Measurements from ENCODE around the gene PRR36. TPM values are rescaled to one million over a fixed set of nuclear protein-coding genes. Genes with fewer than 3 reads are reported as not detected.

PRR36 gene
- total and polyA plus RNA-seq, 2 donors (not counting 1 experiment from before 2014, with no cell fraction given): 0.01 TPM; not detected in 1

DNA sequence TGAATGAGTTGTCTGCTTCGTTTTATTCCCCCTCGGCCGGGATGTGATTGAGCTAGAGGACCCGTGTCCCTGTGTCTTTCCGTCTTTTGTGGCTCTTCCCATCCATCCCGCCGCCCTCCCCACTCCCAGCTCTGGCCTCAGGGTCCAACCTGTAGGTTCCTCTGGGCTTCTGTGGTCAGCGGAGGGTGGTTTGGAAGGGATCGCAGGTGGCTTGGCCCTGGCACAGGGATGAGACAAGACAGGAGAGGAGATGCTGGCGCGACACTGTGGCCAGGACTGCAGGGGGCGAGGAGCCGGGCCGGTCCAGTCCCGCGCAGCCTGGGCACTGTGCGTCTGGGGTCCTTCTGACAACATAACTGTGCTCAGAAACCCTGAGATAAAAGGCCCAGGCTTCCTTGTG is 42.2 kb downstream of the PRR36 start:
- ATAC-seq (ENCODE audit: low read depth) (no peak), DNase-seq (no peak)
- ChIA-PET CTCF (interaction anchor here (1.1 to 1.6 kb wide), 3 partner anchors 33 to 151 kb away, joined by 4 to 5 read pairs (median 4); partner anchors contain the start of gene TRAPPC5), POLR2A (no interaction called here)
- H3K9me3 Mint-ChIP-seq (ENCODE audit: insufficient read depth): no peaks in the 10 kb centered on the region
- Histone ChIP-seq H4K20me1 (ENCODE audit: control insufficient read depth, insufficient read depth, low read length, poor library complexity, severe bottlenecking) (no peaks in the 10 kb centered on the region), H3K4me1 (ENCODE audit: control insufficient read depth in 2 of 2, insufficient read depth in 2 of 2, low read length in 2 of 2) (peaks cover 8 to 15% of the 10 kb centered on the region in 2 donors), H3K4me3 (ENCODE audit: control extremely low read depth in 1 of 5, extremely low read depth in 1 of 5, insufficient read depth in 1 of 5, low read depth in 2 of 5, low read length in 4 of 5) (no peak overlapping the region), H3K9ac (ENCODE audit: low read length) (no peak overlapping the region), H3K9me3 (ENCODE audit: control extremely low read depth in 1 of 3, control insufficient read depth in 2 of 3, insufficient read depth in 1 of 3, low read length in 2 of 3) (peaks cover 0 to 3% (median 0%) of the 10 kb centered on the region in 3 donors), H3K36me3 (replicated peaks in 1 of 2; ENCODE audit: control extremely low read depth in 1 of 2, control insufficient read depth in 1 of 2, extremely low read depth in 1 of 2, insufficient read depth in 2 of 2, low read length in 1 of 2) (no peaks in the 10 kb centered on the region), H3K27ac (ENCODE audit: low read length in 2 of 2) (no peak overlapping the region), H3K79me2 (ENCODE audit: control insufficient read depth, insufficient read depth, low read length) (peaks cover 28% of the 10 kb centered on the region), H2AFZ (ENCODE audit: insufficient read depth, low read depth, low read length, poor library complexity, severe bottlenecking) (no peak overlapping the region), H3K4me2 (replicated peaks; ENCODE audit: low read depth, low read length, poor library complexity, severe bottlenecking) (no peak overlapping the region), H3K27me3 (replicated peaks in 1 of 4; ENCODE audit: control extremely low read depth in 1 of 4, control insufficient read depth in 3 of 4, insufficient read depth in 4 of 4, low read length in 3 of 4) (no peaks in the 10 kb centered on the region)
- WGBS (ENCODE audit: insufficient coverage): 93% methylated on average over 15 of the region's 17 CpGs
- H3K4me1 Mint-ChIP-seq: peaks cover 24% of the 10 kb centered on the region
- H3K27me3 Mint-ChIP-seq: no peaks in the 10 kb centered on the region
- TF ChIP-seq CTCF (IDR thresholded peaks at IDR 0.05): no peak
- TF ChIP-seq EZH2 (IDR thresholded peaks at IDR 0.05; ENCODE audit: borderline replicate concordance, insufficient read depth, low read depth, low read length, poor library complexity, severe bottlenecking): no peak
- no peak overlapping the region for H3K27ac Mint-ChIP-seq
- H3K4me3 Mint-ChIP-seq: peak overlapping the region; percentile 80
- intact Hi-C loops (cut with micrococcal nuclease): no loop called here

GRCh38 chr19:7831452-7831851 is 42.7 kb downstream of the PRR36 start:
- Histone ChIP-seq H3K4me3 (ENCODE audit: control extremely low read depth in 1 of 5, extremely low read depth in 1 of 5, insufficient read depth in 1 of 5, low read depth in 2 of 5, low read length in 4 of 5) (no peak overlapping the region), H3K4me2 (replicated peaks; ENCODE audit: low read depth, low read length, poor library complexity, severe bottlenecking) (no peak overlapping the region), H3K79me2 (ENCODE audit: control insufficient read depth, insufficient read depth, low read length) (peaks cover 28% of the 10 kb centered on the region), H4K20me1 (ENCODE audit: control insufficient read depth, insufficient read depth, low read length, poor library complexity, severe bottlenecking) (no peaks in the 10 kb centered on the region), H3K9me3 (ENCODE audit: control extremely low read depth in 1 of 3, control insufficient read depth in 2 of 3, insufficient read depth in 1 of 3, low read length in 2 of 3) (peaks cover 0 to 3% (median 0%) of the 10 kb centered on the region in 3 donors), H3K27me3 (replicated peaks in 1 of 4; ENCODE audit: control extremely low read depth in 1 of 4, control insufficient read depth in 3 of 4, insufficient read depth in 4 of 4, low read length in 3 of 4) (no peaks in the 10 kb centered on the region), H2AFZ (ENCODE audit: insufficient read depth, low read depth, low read length, poor library complexity, severe bottlenecking) (no peak overlapping the region), H3K27ac (ENCODE audit: low read length in 2 of 2) (no peak overlapping the region), H3K36me3 (replicated peaks in 1 of 2; ENCODE audit: control extremely low read depth in 1 of 2, control insufficient read depth in 1 of 2, extremely low read depth in 1 of 2, insufficient read depth in 2 of 2, low read length in 1 of 2) (no peaks in the 10 kb centered on the region), H3K4me1 (ENCODE audit: control insufficient read depth in 2 of 2, insufficient read depth in 2 of 2, low read length in 2 of 2) (peaks cover 8 to 15% of the 10 kb centered on the region in 2 donors), H3K9ac (ENCODE audit: low read length) (no peak overlapping the region)
- TF ChIP-seq EZH2 (IDR thresholded peaks at IDR 0.05; ENCODE audit: borderline replicate concordance, insufficient read depth, low read depth, low read length, poor library complexity, severe bottlenecking) (no peak), CTCF (IDR thresholded peaks at IDR 0.05) (no peak)
- CTCF ChIA-PET: interaction anchor here (0.7 to 1.6 kb wide), 6 partner anchors 16 to 151 kb away, joined by 3 to 4 read pairs (median 4); partner anchors contain the start of gene TRAPPC5
- Mint-ChIP-seq H3K27ac (no peak overlapping the region), H3K4me1 (peaks cover 24% of the 10 kb centered on the region), H3K27me3 (no peaks in the 10 kb centered on the region), H3K4me3 (peak overlapping the region; percentile 80), H3K9me3 (ENCODE audit: insufficient read depth) (no peaks in the 10 kb centered on the region)
- intact Hi-C loops (cut with micrococcal nuclease): no loop called here
- 94% methylated on average over 10 of the region's 10 CpGs for WGBS (ENCODE audit: insufficient coverage)
- ATAC-seq (ENCODE audit: low read depth) (no peak), DNase-seq (peak; percentile 24)
- POLR2A ChIA-PET: interaction anchor here (0.8 kb wide), 1 partner anchor 474 kb away, joined by 14 read pairs; no protein-coding TSS in a partner anchor
